MCF 10A (cell line): Measurements from ENCODE around the gene SDK1. TPM values are rescaled to one million over a fixed set of nuclear protein-coding genes. Genes with fewer than 3 reads are reported as not detected.

ENCODE experiments used
- BruUV-seq: library from RNA; stranded (reverse); fragments of 400-500 nt; replicated peaks from 2 replicates; lab custom pipeline; 2021; lab: Mats Ljungman, UMichigan
- CTCF ChIA-PET: fragments of 300-600 bp; sonication (Branson Sonifier 250); formaldehyde crosslinking; extraction: SDS; loops from one replicate; lab custom pipeline; 2021; ENCODE audit warnings: antibody characterized with exemption, inconsistent platforms; lab: Yijun Ruan, JAX
- POLR2A ChIA-PET: fragments of 300-600, 350-650 bp; sonication (Branson Sonifier 250); formaldehyde crosslinking; extraction: SDS; loops from one replicate; lab custom pipeline; 2020; ENCODE audit warnings: antibody characterized with exemption, inconsistent platforms; lab: Yijun Ruan, JAX
- DNase-seq: peaks from one replicate; pipeline ENCODE4 v3.0.0-alpha.2; 2018; ENCODE audit not compliant: unreplicated experiment
- H3K27ac Mint-ChIP-seq: one replicate; pipeline ENCODE4 v1.8.0; 2022; ENCODE audit warnings: mild to moderate bottlenecking, low read depth, mixed read lengths; ENCODE audit not compliant: unreplicated experiment
- H3K27me3 Mint-ChIP-seq: one replicate; pipeline ENCODE4 v1.8.0; 2022; ENCODE audit warnings: mixed read lengths; ENCODE audit not compliant: insufficient read depth, unreplicated experiment
- H3K36me3 Mint-ChIP-seq: one replicate; pipeline ENCODE4 v1.8.0; 2022; ENCODE audit warnings: mild to moderate bottlenecking, moderate library complexity, mixed read lengths; ENCODE audit not compliant: insufficient read depth, unreplicated experiment
- H3K4me1 Mint-ChIP-seq: one replicate; pipeline ENCODE4 v1.8.0; 2022; ENCODE audit warnings: mixed read lengths; ENCODE audit not compliant: insufficient read depth, unreplicated experiment
- H3K4me3 Mint-ChIP-seq: one replicate; pipeline ENCODE4 v1.8.0; 2022; ENCODE audit warnings: mild to moderate bottlenecking, moderate library complexity, mixed read lengths; ENCODE audit not compliant: unreplicated experiment
- H3K9me3 Mint-ChIP-seq: one replicate; pipeline ENCODE4 v1.8.0; 2022; ENCODE audit warnings: mixed read lengths; ENCODE audit not compliant: unreplicated experiment
- CTCF ChIP-seq: fragments of 200-600 bp; IDR thresholded peaks from one replicate; pipeline ENCODE4 v1.8.0; 2022; ENCODE audit warnings: antibody characterized with exemption, mild to moderate bottlenecking; ENCODE audit not compliant: unreplicated experiment
- intact Hi-C: fragments of 100-400 bp; cut with micrococcal nuclease; formaldehyde crosslinking; loops from 2 replicates; pipeline ENCODE4 v1.14.1; 2022
- total RNA-seq: library from RNA; stranded (reverse); gene quantifications from 2 replicates; pipeline ENCODE4 v1.2.3, GENCODE V29; 2022

The SDK1 gene
- total RNA-seq, 1 experiment from 2014 or later, result 3.3 TPM

DNA sequence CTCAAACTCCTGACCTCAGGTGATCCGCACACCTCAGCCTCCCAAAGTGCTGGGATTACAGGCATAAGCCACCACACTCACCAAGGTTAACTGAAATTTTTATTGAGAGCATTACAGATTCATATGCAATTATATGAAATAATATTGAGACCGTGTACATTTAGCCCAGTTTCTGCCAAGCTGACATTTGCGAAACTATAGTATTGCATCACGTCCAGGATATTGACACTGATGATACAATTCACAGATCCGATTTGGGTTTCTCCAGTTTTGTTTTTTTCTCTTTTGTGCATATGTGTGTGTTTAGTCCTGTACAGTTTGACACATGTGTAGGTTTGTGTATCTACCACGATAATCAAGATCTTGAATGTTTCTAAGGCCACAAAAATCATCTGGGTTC, 753.1 kb downstream of the SDK1 start:
- H3K36me3 Mint-ChIP-seq, result no peaks in the 10 kb centered on the region
- no peaks in the 10 kb centered on the region for H3K27me3 Mint-ChIP-seq
- H3K4me3 Mint-ChIP-seq, result no peak overlapping the region
- ChIA-PET POLR2A (interaction anchor here (1.0 to 1.5 kb wide), 2 partner anchors 10 to 11 kb away, joined by 5 to 7 read pairs; no protein-coding TSS in a partner anchor), CTCF (no interaction called here)
- no peak for TF ChIP-seq CTCF
- H3K4me1 Mint-ChIP-seq, result peaks cover 14% of the 10 kb centered on the region
- H3K9me3 Mint-ChIP-seq, result peaks cover 15% of the 10 kb centered on the region
- H3K27ac Mint-ChIP-seq, result no peak overlapping the region
- BruUV-seq, result no TSS peak
- peak; percentile 35 for DNase-seq
- intact Hi-C loops, result no loop called here

DNA sequence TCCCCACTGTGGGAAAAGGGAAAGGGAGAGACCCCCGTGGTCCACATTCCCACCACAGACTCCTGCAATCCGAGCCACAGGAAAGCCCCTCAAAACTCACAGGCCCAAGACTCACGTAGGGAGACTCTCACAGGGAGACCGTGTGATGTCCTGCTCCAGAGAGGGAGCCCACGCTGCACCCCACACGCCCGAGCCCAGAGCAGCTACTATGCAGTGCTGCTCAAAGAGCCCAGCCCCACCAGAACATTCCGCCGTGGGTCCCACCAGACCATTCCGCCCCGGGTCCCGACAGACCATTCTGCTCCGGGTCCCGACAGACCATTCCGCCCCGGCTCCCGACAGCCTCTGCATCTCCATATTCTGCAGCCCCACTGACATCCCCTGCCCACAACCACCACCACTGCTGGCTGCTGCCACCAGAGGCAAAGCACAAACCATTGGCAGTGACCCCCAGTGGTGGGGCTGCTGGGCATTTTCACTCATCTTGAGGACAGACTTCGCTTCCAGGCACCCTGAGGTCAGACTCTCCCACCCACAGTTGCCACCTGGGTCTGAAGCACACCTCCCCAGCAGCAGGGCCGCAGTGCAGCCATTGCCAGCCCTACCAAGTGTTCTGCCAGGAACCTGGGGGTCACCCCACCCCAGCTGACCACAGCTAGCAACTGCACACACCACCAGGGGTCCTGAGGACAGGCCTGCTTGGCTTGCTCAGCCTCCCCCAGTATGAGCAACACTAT, 755.7 kb downstream of the SDK1 start:
- Mint-ChIP-seq H3K4me1 (peaks cover 14% of the 10 kb centered on the region), H3K36me3 (no peaks in the 10 kb centered on the region), H3K27ac (no peak overlapping the region), H3K27me3 (no peaks in the 10 kb centered on the region), H3K4me3 (no peak overlapping the region), H3K9me3 (peaks cover 15% of the 10 kb centered on the region)
- intact Hi-C loops, result no loop called here
- ChIA-PET CTCF (no interaction called here), POLR2A (interaction anchor here (0.6 kb wide), 1 partner anchor 274 kb away, joined by 3 read pairs; no protein-coding TSS in a partner anchor)
- no peak for DNase-seq
- BruUV-seq, result no TSS peak
- no peak for TF ChIP-seq CTCF

GRCh38 chr7:4057289-4057616, 756.2 kb downstream of the SDK1 start:
- no peak overlapping the region for H3K27ac Mint-ChIP-seq
- intact Hi-C loops, result no loop called here
- H3K36me3 Mint-ChIP-seq, result no peaks in the 10 kb centered on the region
- peaks cover 14% of the 10 kb centered on the region for H3K4me1 Mint-ChIP-seq
- peaks cover 15% of the 10 kb centered on the region for H3K9me3 Mint-ChIP-seq
- no TSS peak for BruUV-seq
- TF ChIP-seq CTCF, result no peak
- no peak for DNase-seq
- POLR2A ChIA-PET, result no interaction called here
- CTCF ChIA-PET, result no interaction called here
- H3K4me3 Mint-ChIP-seq, result no peak overlapping the region
- H3K27me3 Mint-ChIP-seq, result no peaks in the 10 kb centered on the region

- Mint-ChIP-seq H3K4me1 (peaks cover 14% of the 10 kb centered on the region), H3K36me3 (no peaks in the 10 kb centered on the region), H3K27me3 (no peaks in the 10 kb centered on the region), H3K27ac (no peak overlapping the region), H3K9me3 (peaks cover 15% of the 10 kb centered on the region), H3K4me3 (no peak overlapping the region)
- no TSS peak for BruUV-seq
- intact Hi-C loops, result no loop called here
- no peak for DNase-seq
- no peak for TF ChIP-seq CTCF
- POLR2A ChIA-PET, result no interaction called here
- CTCF ChIA-PET, result no interaction called here
These were observed 757.1 kb downstream of the SDK1 start for GRCh38 chr7:4058158-4058557.
